Measurements from ENCODE around the gene PTPN23.

DNA sequence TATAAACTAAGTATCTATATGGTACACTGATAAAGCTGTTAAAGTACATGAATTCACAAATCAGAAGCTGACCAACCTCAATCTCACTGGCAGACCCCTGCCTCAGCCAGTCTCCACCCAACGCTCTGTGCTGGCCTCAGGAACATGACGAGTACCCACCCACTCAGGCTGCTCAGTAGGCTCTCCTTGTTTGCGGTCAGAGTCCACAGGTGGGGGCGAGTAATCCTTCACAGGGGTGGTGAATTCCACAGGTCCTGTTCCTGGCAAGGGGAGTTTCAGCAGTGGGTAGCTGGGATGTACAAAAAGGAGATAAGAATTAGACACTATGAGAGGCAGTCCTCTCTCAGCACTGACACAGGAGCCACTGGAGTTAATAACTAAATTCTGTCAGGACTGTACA lies 54.0 kb downstream of the PTPN23 start:
- TF ChIP-seq, protein P1, sequence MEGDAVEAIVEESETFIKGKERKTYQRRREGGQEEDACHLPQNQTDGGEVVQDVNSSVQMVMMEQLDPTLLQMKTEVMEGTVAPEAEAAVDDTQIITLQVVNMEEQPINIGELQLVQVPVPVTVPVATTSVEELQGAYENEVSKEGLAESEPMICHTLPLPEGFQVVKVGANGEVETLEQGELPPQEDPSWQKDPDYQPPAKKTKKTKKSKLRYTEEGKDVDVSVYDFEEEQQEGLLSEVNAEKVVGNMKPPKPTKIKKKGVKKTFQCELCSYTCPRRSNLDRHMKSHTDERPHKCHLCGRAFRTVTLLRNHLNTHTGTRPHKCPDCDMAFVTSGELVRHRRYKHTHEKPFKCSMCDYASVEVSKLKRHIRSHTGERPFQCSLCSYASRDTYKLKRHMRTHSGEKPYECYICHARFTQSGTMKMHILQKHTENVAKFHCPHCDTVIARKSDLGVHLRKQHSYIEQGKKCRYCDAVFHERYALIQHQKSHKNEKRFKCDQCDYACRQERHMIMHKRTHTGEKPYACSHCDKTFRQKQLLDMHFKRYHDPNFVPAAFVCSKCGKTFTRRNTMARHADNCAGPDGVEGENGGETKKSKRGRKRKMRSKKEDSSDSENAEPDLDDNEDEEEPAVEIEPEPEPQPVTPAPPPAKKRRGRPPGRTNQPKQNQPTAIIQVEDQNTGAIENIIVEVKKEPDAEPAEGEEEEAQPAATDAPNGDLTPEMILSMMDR (IDR thresholded peaks at IDR 0.05), result no peak
- no peak for TF ChIP-seq POLR2A (IDR thresholded peaks at IDR 0.05)
- TF ChIP-seq POLR2AphosphoS5 (IDR thresholded peaks at IDR 0.05), result no peak
- TF ChIP-seq EP300 (IDR thresholded peaks at IDR 0.05), result no peak
